Astrocyte (in vitro differentiated cells and primary cell): Measurements from ENCODE around the gene CALU. TPM values are rescaled to one million over a fixed set of nuclear protein-coding genes. Genes with fewer than 3 reads are reported as not detected.

Experiments
- DNase-seq: peaks from one replicate; pipeline ENCODE4 v3.0.0-alpha.2; 2010; ENCODE audit warnings: low read depth
- FAIRE-seq: peaks from 2 replicates; lab custom pipeline; 2011; peaks lifted over from hg19 to GRCh38; lab: Jason Lieb, UNC
- H2AFZ ChIP-seq: 2 replicates; pipeline ENCODE4 v1.6.0; 2012; ENCODE audit warnings: low read depth, low read length, inconsistent platforms
- H3K27ac ChIP-seq: 2 replicates; pipeline ENCODE4 v1.5.1; 2011; ENCODE audit warnings: low read depth, low read length, inconsistent platforms
- H3K27me3 ChIP-seq: 2 replicates; pipeline ENCODE4 v1.6.0; 2011; ENCODE audit warnings: low read length, inconsistent platforms; ENCODE audit not compliant: insufficient read depth
- H3K36me3 ChIP-seq: 2 replicates; pipeline ENCODE4 v1.5.1; 2011; ENCODE audit warnings: low read length, inconsistent platforms; ENCODE audit not compliant: insufficient read depth
- H3K4me1 ChIP-seq: 2 replicates; pipeline ENCODE4 v1.5.1; 2011; ENCODE audit warnings: low read length, inconsistent platforms; ENCODE audit not compliant: insufficient read depth
- H3K4me2 ChIP-seq: 2 replicates; pipeline ENCODE4 v1.6.0; 2012; ENCODE audit warnings: low read length, inconsistent platforms
- H3K4me3 ChIP-seq: 2 replicates; pipeline ENCODE4 v1.5.1; 2011; ENCODE audit warnings: low read depth, mild to moderate bottlenecking, low read length, inconsistent platforms; ENCODE audit not compliant: insufficient read depth
- H3K79me2 ChIP-seq: 2 replicates; pipeline ENCODE4 v1.6.0; 2012; ENCODE audit warnings: mild to moderate bottlenecking, low read length, inconsistent platforms; ENCODE audit not compliant: insufficient read depth
- H3K9ac ChIP-seq: 2 replicates; pipeline ENCODE4 v1.6.0; 2012; ENCODE audit warnings: mild to moderate bottlenecking, low read length, inconsistent platforms
- H3K9me3 ChIP-seq: 2 replicates; pipeline ENCODE4 v1.5.1; 2012; ENCODE audit warnings: low read depth, mild to moderate bottlenecking, low read length, inconsistent platforms; ENCODE audit not compliant: insufficient read depth
- H4K20me1 ChIP-seq: 2 replicates; pipeline ENCODE4 v1.6.0; 2012; ENCODE audit warnings: low read length, inconsistent platforms; ENCODE audit not compliant: insufficient read depth
- H3K27ac Mint-ChIP-seq: one replicate; pipeline ENCODE4 v1.8.0; 2021; ENCODE audit warnings: mild to moderate bottlenecking, mixed read lengths; ENCODE audit not compliant: unreplicated experiment
- H3K27me3 Mint-ChIP-seq: one replicate; pipeline ENCODE4 v1.8.0; 2021; ENCODE audit warnings: low read depth, mixed read lengths; ENCODE audit not compliant: unreplicated experiment
- H3K36me3 Mint-ChIP-seq: one replicate; pipeline ENCODE4 v1.8.0; 2021; ENCODE audit warnings: low read depth, mixed read lengths; ENCODE audit not compliant: unreplicated experiment
- H3K4me1 Mint-ChIP-seq: one replicate; pipeline ENCODE4 v1.8.0; 2021; ENCODE audit warnings: low read depth, mixed read lengths; ENCODE audit not compliant: unreplicated experiment
- H3K4me3 Mint-ChIP-seq: one replicate; pipeline ENCODE4 v1.8.0; 2021; ENCODE audit warnings: mild to moderate bottlenecking, moderate library complexity, mixed read lengths; ENCODE audit not compliant: unreplicated experiment
- H3K9me3 Mint-ChIP-seq: one replicate; pipeline ENCODE4 v1.8.0; 2021; ENCODE audit warnings: mild to moderate bottlenecking, mixed read lengths; ENCODE audit not compliant: unreplicated experiment
- EZH2 ChIP-seq: IDR thresholded peaks from 2 replicates; pipeline ENCODE4 v1.6.1; 2012; ENCODE audit warnings: mild to moderate bottlenecking, low read length, inconsistent platforms; ENCODE audit not compliant: insufficient read depth
- total RNA-seq: library from RNA; stranded (reverse); gene quantifications from 2 replicates; pipeline ENCODE4 v1.2.1, GENCODE V29; 2021
- TF ChIP-seq, protein P1 (sequence below): IDR thresholded peaks from 2 replicates; pipeline ENCODE4 v1.5.1; 2011; ENCODE audit warnings: low read depth, mild to moderate bottlenecking, inconsistent platforms, low read length, moderate library complexity; ENCODE audit not compliant: insufficient read depth

CALU gene
- total RNA-seq, 1 donor from 2014 or later: 670 TPM

- Mint-ChIP-seq H3K27ac (no peak overlapping the region), H3K4me1 (peaks cover 45% of the 10 kb centered on the region), H3K9me3 (no peaks in the 10 kb centered on the region), H3K4me3 (peak overlapping the region; percentile 51), H3K36me3 (peaks cover 17% of the 10 kb centered on the region), H3K27me3 (no peaks in the 10 kb centered on the region)
- H3K9ac ChIP-seq: peak overlapping the region; percentile 3
- peaks cover 100% of the 10 kb centered on the region for H3K79me2 ChIP-seq
- H3K36me3 ChIP-seq: peaks cover 16% of the 10 kb centered on the region
- peak overlapping the region; percentile 88 for H3K4me2 ChIP-seq
- DNase-seq: no peak
- H4K20me1 ChIP-seq: peaks cover 98% of the 10 kb centered on the region
- no peak overlapping the region for H2AFZ ChIP-seq
- no peaks in the 10 kb centered on the region for H3K9me3 ChIP-seq
- FAIRE-seq: no peak
- H3K27me3 ChIP-seq: no peaks in the 10 kb centered on the region
- TF ChIP-seq EZH2: no peak
- TF ChIP-seq, protein P1, sequence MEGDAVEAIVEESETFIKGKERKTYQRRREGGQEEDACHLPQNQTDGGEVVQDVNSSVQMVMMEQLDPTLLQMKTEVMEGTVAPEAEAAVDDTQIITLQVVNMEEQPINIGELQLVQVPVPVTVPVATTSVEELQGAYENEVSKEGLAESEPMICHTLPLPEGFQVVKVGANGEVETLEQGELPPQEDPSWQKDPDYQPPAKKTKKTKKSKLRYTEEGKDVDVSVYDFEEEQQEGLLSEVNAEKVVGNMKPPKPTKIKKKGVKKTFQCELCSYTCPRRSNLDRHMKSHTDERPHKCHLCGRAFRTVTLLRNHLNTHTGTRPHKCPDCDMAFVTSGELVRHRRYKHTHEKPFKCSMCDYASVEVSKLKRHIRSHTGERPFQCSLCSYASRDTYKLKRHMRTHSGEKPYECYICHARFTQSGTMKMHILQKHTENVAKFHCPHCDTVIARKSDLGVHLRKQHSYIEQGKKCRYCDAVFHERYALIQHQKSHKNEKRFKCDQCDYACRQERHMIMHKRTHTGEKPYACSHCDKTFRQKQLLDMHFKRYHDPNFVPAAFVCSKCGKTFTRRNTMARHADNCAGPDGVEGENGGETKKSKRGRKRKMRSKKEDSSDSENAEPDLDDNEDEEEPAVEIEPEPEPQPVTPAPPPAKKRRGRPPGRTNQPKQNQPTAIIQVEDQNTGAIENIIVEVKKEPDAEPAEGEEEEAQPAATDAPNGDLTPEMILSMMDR: no peak
- no peak overlapping the region for H3K27ac ChIP-seq
- H3K4me1 ChIP-seq: peaks cover 21% of the 10 kb centered on the region
- H3K4me3 ChIP-seq: no peak overlapping the region
These were observed 5.3 kb downstream of the CALU start for GRCh38 chr7:128744366-128744905.

DNA sequence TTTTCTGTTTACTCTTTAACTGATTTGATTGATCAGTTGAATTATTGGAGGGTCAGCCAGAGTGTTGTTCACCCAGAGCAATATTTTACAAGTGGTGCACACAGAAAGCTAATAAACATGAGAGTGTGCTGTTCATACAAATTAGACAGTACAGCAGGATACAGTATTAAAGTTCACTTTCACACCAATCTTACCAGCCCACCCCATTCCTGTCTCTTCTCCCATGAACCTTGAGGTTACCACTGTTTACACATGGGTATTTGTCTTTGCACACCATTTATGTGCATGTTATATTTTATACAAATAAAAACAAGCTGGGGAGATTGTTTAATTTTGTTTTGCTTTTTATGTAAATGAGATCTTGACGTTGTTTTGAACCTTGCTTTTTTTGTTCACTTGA is 6.5 kb downstream of the CALU start:
- Histone ChIP-seq H3K27me3 (no peaks in the 10 kb centered on the region), H3K79me2 (peaks cover 99% of the 10 kb centered on the region), H3K9ac (no peak overlapping the region), H3K4me2 (peak overlapping the region; percentile 4), H3K27ac (no peak overlapping the region), H4K20me1 (peaks cover 97% of the 10 kb centered on the region), H3K36me3 (peaks cover 26% of the 10 kb centered on the region), H3K4me1 (peaks cover 20% of the 10 kb centered on the region), H2AFZ (no peak overlapping the region), H3K4me3 (no peak overlapping the region), H3K9me3 (no peaks in the 10 kb centered on the region)
- H3K4me3 Mint-ChIP-seq: peak overlapping the region; percentile 37
- no peaks in the 10 kb centered on the region for H3K27me3 Mint-ChIP-seq
- peaks cover 27% of the 10 kb centered on the region for H3K36me3 Mint-ChIP-seq
- no peaks in the 10 kb centered on the region for H3K9me3 Mint-ChIP-seq
- peaks cover 45% of the 10 kb centered on the region for H3K4me1 Mint-ChIP-seq
- H3K27ac Mint-ChIP-seq: no peak overlapping the region
- FAIRE-seq: no peak
- no peak for DNase-seq
- no peak for TF ChIP-seq EZH2
- TF ChIP-seq, protein P1: no peak

DNA sequence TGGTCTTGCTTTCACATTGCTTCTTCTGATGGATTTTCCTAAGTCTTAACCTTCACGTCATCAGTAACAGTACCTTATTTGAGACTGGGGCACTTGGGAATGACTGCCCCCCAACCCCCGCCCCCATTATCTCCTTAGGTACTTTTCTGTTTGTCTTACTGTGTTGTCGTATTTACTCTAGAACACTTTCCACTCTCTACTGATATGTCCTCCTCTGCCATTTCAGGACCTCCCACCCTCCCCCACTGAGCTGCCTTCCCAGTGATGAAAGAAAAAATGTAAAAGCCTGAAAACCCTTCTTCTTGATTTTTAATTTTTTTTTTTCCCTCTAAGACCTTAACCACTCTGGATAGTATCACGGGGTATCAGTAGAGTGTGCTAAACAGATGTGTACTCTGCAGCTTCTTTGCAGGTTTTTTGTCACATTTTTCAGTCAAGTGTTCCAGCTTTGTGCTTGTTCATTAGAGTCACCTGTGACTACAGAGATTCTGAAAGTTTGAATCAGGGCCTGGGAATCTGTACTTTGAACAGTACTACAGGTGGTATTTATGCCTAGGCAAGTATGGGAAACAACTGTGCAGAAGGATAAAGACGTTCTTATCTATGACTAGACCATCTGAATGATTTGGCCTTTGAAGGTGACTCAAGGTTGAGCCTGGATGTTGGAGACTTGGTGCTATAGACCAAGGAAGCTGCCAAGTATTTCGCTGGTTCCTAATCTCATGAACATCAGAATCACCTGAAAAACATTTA is 8.3 kb downstream of the CALU start:
- no peak for FAIRE-seq

More for the DNA sequence above, 8.3 kb downstream of the CALU start:
- no peaks in the 10 kb centered on the region for H3K27me3 Mint-ChIP-seq
- peaks cover 11% of the 10 kb centered on the region for H3K4me1 ChIP-seq
- peaks cover 96% of the 10 kb centered on the region for H4K20me1 ChIP-seq
- peaks cover 34% of the 10 kb centered on the region for H3K4me1 Mint-ChIP-seq
- peaks cover 27% of the 10 kb centered on the region for H3K36me3 Mint-ChIP-seq
- H3K27ac Mint-ChIP-seq: peak overlapping the region; percentile 38
- peaks cover 99% of the 10 kb centered on the region for H3K79me2 ChIP-seq
- DNase-seq: no peak
- TF ChIP-seq, protein P1: no peak
- no peak for TF ChIP-seq EZH2
- H3K4me2 ChIP-seq: peak overlapping the region; percentile 2
- H3K9ac ChIP-seq: no peak overlapping the region
- no peaks in the 10 kb centered on the region for H3K9me3 ChIP-seq
- no peaks in the 10 kb centered on the region for H3K27me3 ChIP-seq
- H3K9me3 Mint-ChIP-seq: no peaks in the 10 kb centered on the region
- H3K4me3 Mint-ChIP-seq: peak overlapping the region; percentile 64
- H3K4me3 ChIP-seq: no peak overlapping the region
- H3K27ac ChIP-seq: no peak overlapping the region
- no peak overlapping the region for H2AFZ ChIP-seq
- H3K36me3 ChIP-seq: peaks cover 38% of the 10 kb centered on the region
